ENCODE data around the gene PDHX.

GRCh38 chr11:35013514-35014233 lies 97.3 kb downstream of the PDHX start:
- TF ChIP-seq POLR2AphosphoS5 (IDR thresholded peaks at IDR 0.05) (no peak), POLR2A (IDR thresholded peaks at IDR 0.05) (no peak)
